HepG2 (cell line): Measurements from ENCODE around the gene MISP3. TPM values are rescaled to one million over a fixed set of nuclear protein-coding genes. Genes with fewer than 3 reads are reported as not detected.

ENCODE experiments used
- ASH2L ChIP-seq: fragments of 300-600, 200-600 bp; sonication (generic); IDR thresholded peaks from 2 replicates; pipeline ENCODE4 v1.7.0; 2017; ENCODE audit warnings: low read depth, mild to moderate bottlenecking, moderate library complexity, mixed read lengths, low read length; ENCODE audit not compliant: insufficient read length
- HES4 ChIP-seq: sonication (generic); formaldehyde crosslinking; IDR thresholded peaks from 2 replicates; pipeline ENCODE4 v1.9.0; 2021; ENCODE audit warnings: mild to moderate bottlenecking, missing genetic modification reagents, borderline replicate concordance
- KDM5A ChIP-seq: fragments of 200-600 bp; sonication (generic); IDR thresholded peaks from 2 replicates; pipeline ENCODE4 v1.7.0; 2018; ENCODE audit warnings: antibody characterized with exemption, mild to moderate bottlenecking, low read length, borderline replicate concordance
- KDM6A ChIP-seq: IDR thresholded peaks from 2 replicates; pipeline ENCODE4 v1.6.1; 2016; ENCODE audit warnings: low read depth
- MEIS1 ChIP-seq: sonication (generic); formaldehyde crosslinking; IDR thresholded peaks from 2 replicates; pipeline ENCODE4 v1.9.0; 2021; ENCODE audit warnings: mild to moderate bottlenecking, missing genetic modification reagents, moderate library complexity, borderline replicate concordance
- PBX2 ChIP-seq: IDR thresholded peaks from 2 replicates; pipeline ENCODE4 v1.6.1; 2016; ENCODE audit warnings: control low read depth
- RFX1 ChIP-seq: fragments of 450-650 bp; IDR thresholded peaks from 2 replicates; pipeline ENCODE4 v1.6.1; 2017
- TARDBP ChIP-seq: sonication (generic); formaldehyde crosslinking; IDR thresholded peaks from 2 replicates; pipeline ENCODE4 v1.8.0; 2022; ENCODE audit warnings: mild to moderate bottlenecking, missing genetic modification reagents
- THYN1 ChIP-seq: sonication (generic); formaldehyde crosslinking; IDR thresholded peaks from 2 replicates; pipeline ENCODE4 v1.8.1; 2023; ENCODE audit warnings: low read depth, mild to moderate bottlenecking, moderate library complexity, missing genetic modification reagents, borderline replicate concordance
- TP53 ChIP-seq: sonication (generic); formaldehyde crosslinking; conservative IDR thresholded peaks from 2 replicates; pipeline ENCODE4 v1.4.0; 2020; ENCODE audit warnings: missing genetic modification reagents
- YEATS4 ChIP-seq: sonication (generic); formaldehyde crosslinking; IDR thresholded peaks from 2 replicates; pipeline ENCODE4 v1.4.0; 2020; ENCODE audit warnings: missing genetic modification reagents, borderline replicate concordance
- ZNF337 ChIP-seq: sonication (generic); formaldehyde crosslinking; IDR thresholded peaks from 2 replicates; pipeline ENCODE4 v1.5.1; 2020; ENCODE audit warnings: missing genetic modification reagents, low read depth, mild to moderate bottlenecking, borderline replicate concordance
- ZNF800 ChIP-seq: sonication (generic); formaldehyde crosslinking; IDR thresholded peaks from 2 replicates; pipeline ENCODE4 v1.4.0; 2020; ENCODE audit warnings: missing genetic modification reagents
- polyA plus RNA-seq, 8 experiments: library from polyadenylated mRNA; depleted of rRNA in 3 of 8; stranded (reverse) in 7 of 8; unstranded in 1 of 8; fragments of >200 nt; fragmentation: Illumina TruSeq in 4 of 8; extraction: Trizol in 4 of 8; gene quantifications; 2 replicates each; pipeline versions ENCODE4 v1.2.1 to v1.2.3, GENCODE V29; 2011 to 2016; ENCODE audit warnings: low read depth in 4 of 8, missing spikeins in 1 of 8, mixed read lengths in 1 of 8; ENCODE audit not compliant: insufficient read depth in 1 of 8
- total RNA-seq, 5 experiments: library from RNA; depleted of rRNA; stranded (reverse); fragments of >200 nt; fragmentation: Illumina TruSeq; extraction: Trizol; gene quantifications; 2 replicates each; pipeline ENCODE4 v1.2.3, GENCODE V29; 2016; ENCODE audit warnings: low read depth in 1 of 5
- TF ChIP-seq, protein P1 (sequence below): sonication (generic); formaldehyde crosslinking; IDR thresholded peaks from 2 replicates; pipeline ENCODE4 v1.8.0; 2022; ENCODE audit warnings: mild to moderate bottlenecking, missing genetic modification reagents, borderline replicate concordance
- TF ChIP-seq, protein P2 (sequence below): IDR thresholded peaks from 2 replicates; pipeline ENCODE4 v1.6.1; 2012; ENCODE audit warnings: low read length, improper control_type of control experiment
- TF ChIP-seq, protein P3 (sequence below): IDR thresholded peaks from 2 replicates; pipeline ENCODE4 v1.6.1; 2016; ENCODE audit warnings: low read depth

The MISP3 gene
- total and polyA plus RNA-seq, 2 of the 13 experiments (the other 11 are each of a cell fraction or from before 2014, with no cell fraction given), result 2.5 to 5.4 TPM

DNA sequence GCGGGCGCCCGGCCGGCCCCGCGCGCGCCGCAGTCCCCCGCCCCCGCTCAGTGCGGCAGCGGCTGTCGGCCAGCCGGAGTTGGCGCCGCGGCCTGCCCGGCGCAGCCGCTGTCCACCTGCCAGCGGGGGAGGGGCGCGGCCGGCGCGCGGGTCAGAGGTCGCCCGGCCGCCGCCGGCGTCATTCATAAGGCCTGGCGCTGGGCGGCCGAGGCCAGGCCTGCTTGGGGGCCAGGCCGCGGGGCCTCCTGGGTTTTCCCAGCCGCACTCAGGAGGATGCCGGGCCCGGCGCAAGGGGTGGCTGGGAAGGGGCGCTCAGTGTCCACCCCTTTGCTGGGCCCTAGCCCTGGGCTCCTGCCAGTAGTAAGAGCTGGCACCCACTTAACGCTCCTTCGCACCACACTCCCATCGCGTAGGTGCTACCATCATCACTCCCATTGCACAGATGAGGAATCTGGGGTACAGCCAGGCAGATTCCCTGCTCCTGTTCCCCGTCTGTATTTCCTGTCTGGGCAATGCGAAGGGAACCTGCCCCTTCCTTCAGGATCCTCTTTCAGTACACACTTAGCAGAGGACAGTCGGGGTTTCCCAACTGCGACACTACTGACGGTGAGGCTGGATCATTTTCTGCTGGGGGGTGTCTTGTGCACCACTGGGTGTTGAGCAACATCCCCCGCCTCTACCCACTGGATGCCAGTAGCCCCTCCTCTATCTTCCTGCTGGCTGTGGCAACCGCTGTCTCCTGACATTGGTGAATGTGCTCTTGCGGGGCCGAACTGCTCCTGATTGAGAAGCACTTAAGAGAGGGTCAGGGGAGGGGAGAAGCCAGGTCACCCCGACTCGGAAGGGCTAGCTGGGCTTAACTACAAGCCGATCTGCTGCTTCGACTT lies 45.8 kb downstream of the MISP3 start (continued):
- TF ChIP-seq PBX2 (CRISPR knock-in tag) (no peak), YEATS4 (CRISPR knock-in tag) (peak; percentile 78), MEIS1 (CRISPR knock-in tag) (no peak), ZNF337 (CRISPR knock-in tag) (peak; percentile 42; the same call in 1 of the 2 replicates), KDM5A (peak; percentile 39; the same call in 1 of the 2 replicates), ASH2L (peak; percentile 53), KDM6A (CRISPR knock-in tag) (no peak), HES4 (no peak), THYN1 (no peak), ZNF800 (CRISPR knock-in tag) (no peak), TARDBP (0 out of 2 replicates have a peak, but pooled peaks have one; percentile 30), TP53 (CRISPR knock-in tag) (no peak), RFX1 (no peak)
- TF ChIP-seq, protein P1, sequence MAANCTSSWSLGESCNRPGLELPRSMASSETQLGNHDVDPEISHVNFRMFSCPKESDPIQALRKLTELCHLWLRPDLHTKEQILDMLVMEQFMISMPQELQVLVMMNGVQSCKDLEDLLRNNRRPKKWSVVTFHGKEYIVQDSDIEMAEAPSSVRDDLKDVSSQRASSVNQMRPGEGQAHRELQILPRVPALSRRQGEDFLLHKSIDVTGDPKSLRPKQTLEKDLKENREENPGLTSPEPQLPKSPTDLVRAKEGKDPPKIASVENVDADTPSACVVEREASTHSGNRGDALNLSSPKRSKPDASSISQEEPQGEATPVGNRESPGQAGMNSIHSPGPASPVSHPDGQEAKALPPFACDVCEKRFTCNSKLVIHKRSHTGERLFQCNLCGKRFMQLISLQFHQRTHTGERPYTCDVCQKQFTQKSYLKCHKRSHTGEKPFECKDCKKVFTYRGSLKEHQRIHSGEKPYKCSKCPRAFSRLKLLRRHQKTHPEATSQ (CRISPR knock-in tag), result no peak
- TF ChIP-seq, protein P2, sequence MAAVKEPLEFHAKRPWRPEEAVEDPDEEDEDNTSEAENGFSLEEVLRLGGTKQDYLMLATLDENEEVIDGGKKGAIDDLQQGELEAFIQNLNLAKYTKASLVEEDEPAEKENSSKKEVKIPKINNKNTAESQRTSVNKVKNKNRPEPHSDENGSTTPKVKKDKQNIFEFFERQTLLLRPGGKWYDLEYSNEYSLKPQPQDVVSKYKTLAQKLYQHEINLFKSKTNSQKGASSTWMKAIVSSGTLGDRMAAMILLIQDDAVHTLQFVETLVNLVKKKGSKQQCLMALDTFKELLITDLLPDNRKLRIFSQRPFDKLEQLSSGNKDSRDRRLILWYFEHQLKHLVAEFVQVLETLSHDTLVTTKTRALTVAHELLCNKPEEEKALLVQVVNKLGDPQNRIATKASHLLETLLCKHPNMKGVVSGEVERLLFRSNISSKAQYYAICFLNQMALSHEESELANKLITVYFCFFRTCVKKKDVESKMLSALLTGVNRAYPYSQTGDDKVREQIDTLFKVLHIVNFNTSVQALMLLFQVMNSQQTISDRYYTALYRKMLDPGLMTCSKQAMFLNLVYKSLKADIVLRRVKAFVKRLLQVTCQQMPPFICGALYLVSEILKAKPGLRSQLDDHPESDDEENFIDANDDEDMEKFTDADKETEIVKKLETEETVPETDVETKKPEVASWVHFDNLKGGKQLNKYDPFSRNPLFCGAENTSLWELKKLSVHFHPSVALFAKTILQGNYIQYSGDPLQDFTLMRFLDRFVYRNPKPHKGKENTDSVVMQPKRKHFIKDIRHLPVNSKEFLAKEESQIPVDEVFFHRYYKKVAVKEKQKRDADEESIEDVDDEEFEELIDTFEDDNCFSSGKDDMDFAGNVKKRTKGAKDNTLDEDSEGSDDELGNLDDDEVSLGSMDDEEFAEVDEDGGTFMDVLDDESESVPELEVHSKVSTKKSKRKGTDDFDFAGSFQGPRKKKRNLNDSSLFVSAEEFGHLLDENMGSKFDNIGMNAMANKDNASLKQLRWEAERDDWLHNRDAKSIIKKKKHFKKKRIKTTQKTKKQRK, result no peak
- TF ChIP-seq, protein P3, sequence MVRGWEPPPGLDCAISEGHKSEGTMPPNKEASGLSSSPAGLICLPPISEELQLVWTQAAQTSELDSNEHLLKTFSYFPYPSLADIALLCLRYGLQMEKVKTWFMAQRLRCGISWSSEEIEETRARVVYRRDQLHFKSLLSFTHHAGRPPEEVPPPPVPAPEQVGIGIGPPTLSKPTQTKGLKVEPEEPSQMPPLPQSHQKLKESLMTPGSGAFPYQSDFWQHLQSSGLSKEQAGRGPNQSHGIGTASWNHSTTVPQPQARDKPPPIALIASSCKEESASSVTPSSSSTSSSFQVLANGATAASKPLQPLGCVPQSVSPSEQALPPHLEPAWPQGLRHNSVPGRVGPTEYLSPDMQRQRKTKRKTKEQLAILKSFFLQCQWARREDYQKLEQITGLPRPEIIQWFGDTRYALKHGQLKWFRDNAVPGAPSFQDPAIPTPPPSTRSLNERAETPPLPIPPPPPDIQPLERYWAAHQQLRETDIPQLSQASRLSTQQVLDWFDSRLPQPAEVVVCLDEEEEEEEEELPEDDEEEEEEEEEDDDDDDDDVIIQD, result peak; percentile 43; the same call in 1 of the 2 replicates
